Natural killer cell treated with Interleukin-12 subunit alpha and Interleukin-12 subunit beta and Interleukin-15 and Interleukin-18, amount 100 ng/mL, for 72 hours (primary cell): ENCODE measurements around the gene ABCB6. TPM values are rescaled to one million over a fixed set of nuclear protein-coding genes. Genes with fewer than 3 reads are reported as not detected.
"Not testable (repeated sequence)": the region's sequence is repeated elsewhere in the genome, so short reads cannot be mapped to it uniquely, and the experiment has no call there.

ENCODE experiments used
- ATAC-seq, 2 donors: fragments of 150-1000 bp; cut with Tn5 transposase in 1 of 2; sonication (Bioruptor Pico), chemical (Tn5 transposase) in 1 of 2; 2 replicates each; pipeline ENCODE4 v1.10.0; 2021
- DNase-seq: peaks from one replicate; pipeline ENCODE4 v3.0.0; 2022; ENCODE audit warnings: low spot score
- H3K27ac Mint-ChIP-seq, 2 donors: 1 replicate in 1 of 2; 2 replicates in 1 of 2; pipeline ENCODE4 v1.8.0; 2022; ENCODE audit warnings: mixed read lengths in 2 of 2, mild to moderate bottlenecking in 1 of 2, moderate library complexity in 1 of 2
- H3K27me3 Mint-ChIP-seq, 2 donors: 1 replicate in 1 of 2; 2 replicates in 1 of 2; pipeline ENCODE4 v1.8.0; 2022; ENCODE audit warnings: mixed read lengths in 2 of 2
- H3K36me3 Mint-ChIP-seq: one replicate; pipeline ENCODE4 v1.8.0; 2022; ENCODE audit warnings: mixed read lengths
- H3K4me1 Mint-ChIP-seq, 2 donors: 1 replicate in 1 of 2; 2 replicates in 1 of 2; pipeline ENCODE4 v1.8.0; 2022; ENCODE audit warnings: low read depth in 2 of 2, mixed read lengths in 2 of 2, mild to moderate bottlenecking in 1 of 2
- H3K4me3 Mint-ChIP-seq: one replicate; pipeline ENCODE4 v1.8.0; 2022; ENCODE audit warnings: mixed read lengths
- H3K9me3 Mint-ChIP-seq: 2 replicates; pipeline ENCODE4 v1.8.0; 2022; ENCODE audit warnings: mixed read lengths
- total RNA-seq, 2 donors: library from RNA; stranded (reverse); gene quantifications; one replicate each; pipeline ENCODE4 v1.2.3, GENCODE V29; 2022

The ABCB6 gene
- total RNA-seq, result 10 to 100 TPM; 16.7 to 18.1 TPM

DNA sequence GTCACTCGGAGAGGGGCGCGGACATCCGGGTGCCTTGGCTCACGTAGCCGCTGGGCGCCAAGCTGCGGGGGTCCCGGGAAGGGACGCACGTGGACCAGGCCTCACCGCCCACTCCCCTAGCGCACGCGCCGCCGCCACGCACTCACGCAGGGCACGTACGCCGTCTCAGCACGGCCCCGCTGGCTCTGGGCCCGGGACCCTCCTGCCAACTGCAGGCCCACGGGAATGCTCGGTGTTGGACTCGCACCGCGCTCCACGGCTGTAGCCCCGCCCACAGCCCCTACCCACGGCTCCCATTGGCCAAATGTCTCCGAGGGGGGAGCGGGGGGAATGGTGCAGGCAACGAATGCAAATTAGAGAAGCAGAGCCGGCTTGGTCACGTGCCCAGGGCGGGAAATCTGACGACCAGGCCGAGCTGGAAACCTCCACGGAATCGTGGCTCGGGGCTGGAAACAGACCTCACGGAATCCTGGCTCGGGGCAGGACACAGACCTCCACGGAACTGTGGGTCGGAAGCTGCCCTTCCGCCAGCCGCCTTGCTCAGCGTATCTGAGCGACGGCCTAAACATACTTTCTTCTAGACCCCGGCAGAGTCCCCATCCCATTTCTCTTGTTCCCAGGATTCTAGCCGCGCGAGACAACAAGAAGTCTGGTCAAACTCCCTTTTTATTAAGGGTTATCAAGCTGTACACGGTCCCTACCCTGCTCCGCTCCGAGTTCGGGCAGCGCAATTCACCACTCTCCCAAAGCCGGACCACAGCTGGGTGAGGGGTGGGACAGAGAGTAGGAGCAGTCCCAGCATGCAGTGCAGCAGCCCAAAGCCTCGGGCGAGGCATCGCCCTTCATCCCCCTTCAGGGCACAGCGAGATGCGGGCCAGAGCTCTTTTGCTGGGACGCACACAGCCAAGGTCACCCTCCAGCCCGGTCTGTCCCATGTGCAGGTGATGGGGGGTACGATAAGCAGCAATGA lies at the start of gene ABCB6:
Gene ABCB6 (minus strand): TSS at position 227 of the 970 bp plus-strand sequence. CDS start 285 bp downstream, outside the sequence.
- H3K4me1 Mint-ChIP-seq, result peaks cover 4 to 25% of the 10 kb centered on the region in 2 donors
- peaks cover 6% of the 10 kb centered on the region for H3K36me3 Mint-ChIP-seq

DNA sequence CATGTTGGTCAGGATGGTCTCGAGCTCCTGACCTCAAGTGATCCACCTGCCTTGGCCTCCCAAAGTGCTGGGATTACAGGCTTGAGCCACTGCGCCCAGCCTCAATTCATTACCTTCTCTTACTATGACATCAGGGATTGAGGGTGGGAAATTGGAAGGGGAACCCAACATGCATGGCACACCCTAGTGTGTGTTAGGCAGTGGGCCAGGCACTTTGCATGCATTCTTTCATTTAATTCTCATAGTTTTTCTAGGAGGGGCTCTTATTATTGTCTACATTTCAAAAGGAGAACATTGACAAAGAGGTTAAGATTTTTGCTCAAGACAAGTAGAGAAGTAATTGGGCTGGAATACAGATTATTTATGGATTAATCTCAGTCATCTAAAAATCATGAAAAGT lies 49.5 kb upstream of the ABCB6 start:
- ATAC-seq, result no peak
- DNase-seq, result no peak
- Mint-ChIP-seq H3K9me3 (no peaks in the 10 kb centered on the region), H3K4me1 (no peaks in the 10 kb centered on the region), H3K4me3 (no peak overlapping the region), H3K27ac (no peak overlapping the region), H3K36me3 (no peaks in the 10 kb centered on the region), H3K27me3 (no peaks in the 10 kb centered on the region)

More for the DNA sequence above, at the start of gene ABCB6:
- peak within 1 kb of the TSS; percentile 83 for H3K4me3 Mint-ChIP-seq
- no peaks in the 10 kb centered on the region for H3K27me3 Mint-ChIP-seq
- DNase-seq, result peak; percentile 90
- H3K9me3 Mint-ChIP-seq, result no peaks in the 10 kb centered on the region
- peak; percentile 81 to 93 for ATAC-seq
- H3K27ac Mint-ChIP-seq, result peak within 1 kb of the TSS; percentile 57 to 85

DNA sequence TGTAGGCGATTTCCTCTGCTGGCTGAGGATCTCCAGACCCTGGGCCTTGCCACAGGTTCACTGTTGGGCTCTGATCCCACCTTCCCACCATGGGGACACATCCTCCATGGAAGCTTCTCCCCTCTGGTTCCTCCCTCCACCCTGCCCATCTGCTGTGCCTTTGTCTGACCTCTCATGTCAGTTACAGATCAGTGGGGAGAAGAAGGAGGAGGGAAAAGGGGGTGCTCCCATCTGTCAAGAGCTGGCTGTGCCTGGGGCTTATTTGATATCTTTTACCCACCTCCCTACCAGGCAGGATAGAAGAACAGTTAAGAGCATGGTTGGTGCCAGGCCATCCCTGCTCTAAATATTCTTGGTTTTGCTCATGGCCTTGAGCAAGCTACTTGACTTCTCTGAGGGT lies 48.1 kb upstream of the ABCB6 start:
- no peaks in the 10 kb centered on the region for H3K36me3 Mint-ChIP-seq
- H3K27me3 Mint-ChIP-seq, result peaks cover 0 to 2% of the 10 kb centered on the region in 2 donors
- DNase-seq (no peak), ATAC-seq (peak in 1 of 2 donors; percentile 6)
- H3K27ac Mint-ChIP-seq, result no peak overlapping the region
- H3K4me1 Mint-ChIP-seq, result no peaks in the 10 kb centered on the region
- H3K9me3 Mint-ChIP-seq, result no peaks in the 10 kb centered on the region
- H3K4me3 Mint-ChIP-seq, result no peak overlapping the region

DNA sequence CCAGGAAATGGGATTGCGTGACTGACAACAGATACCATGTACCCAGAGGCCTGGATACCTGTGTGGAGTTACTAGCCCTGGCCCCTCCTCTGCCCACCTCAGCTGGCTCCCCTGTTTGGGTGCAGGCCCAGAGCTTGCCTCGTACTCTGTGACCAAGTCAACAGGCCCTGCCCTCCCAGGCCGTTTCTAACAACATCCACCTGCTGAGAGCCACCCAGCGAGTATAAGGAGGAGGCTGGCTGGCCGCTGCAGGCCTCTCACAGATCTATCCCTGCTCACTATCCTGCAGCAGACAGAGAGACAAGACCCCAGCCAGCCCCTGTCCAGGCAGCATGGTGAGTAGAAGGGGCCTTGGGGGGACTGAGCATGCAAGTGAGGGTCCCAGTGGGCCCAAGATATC lies 47.5 kb upstream of the ABCB6 start:
- DNase-seq, result no peak
- H3K36me3 Mint-ChIP-seq, result no peaks in the 10 kb centered on the region
- H3K4me1 Mint-ChIP-seq, result no peaks in the 10 kb centered on the region
- no peaks in the 10 kb centered on the region for H3K9me3 Mint-ChIP-seq
- no peak overlapping the region for H3K27ac Mint-ChIP-seq
- no peak overlapping the region for H3K4me3 Mint-ChIP-seq
- H3K27me3 Mint-ChIP-seq, result peaks cover 4 to 8% of the 10 kb centered on the region in 2 donors
- ATAC-seq, result no peak

DNA sequence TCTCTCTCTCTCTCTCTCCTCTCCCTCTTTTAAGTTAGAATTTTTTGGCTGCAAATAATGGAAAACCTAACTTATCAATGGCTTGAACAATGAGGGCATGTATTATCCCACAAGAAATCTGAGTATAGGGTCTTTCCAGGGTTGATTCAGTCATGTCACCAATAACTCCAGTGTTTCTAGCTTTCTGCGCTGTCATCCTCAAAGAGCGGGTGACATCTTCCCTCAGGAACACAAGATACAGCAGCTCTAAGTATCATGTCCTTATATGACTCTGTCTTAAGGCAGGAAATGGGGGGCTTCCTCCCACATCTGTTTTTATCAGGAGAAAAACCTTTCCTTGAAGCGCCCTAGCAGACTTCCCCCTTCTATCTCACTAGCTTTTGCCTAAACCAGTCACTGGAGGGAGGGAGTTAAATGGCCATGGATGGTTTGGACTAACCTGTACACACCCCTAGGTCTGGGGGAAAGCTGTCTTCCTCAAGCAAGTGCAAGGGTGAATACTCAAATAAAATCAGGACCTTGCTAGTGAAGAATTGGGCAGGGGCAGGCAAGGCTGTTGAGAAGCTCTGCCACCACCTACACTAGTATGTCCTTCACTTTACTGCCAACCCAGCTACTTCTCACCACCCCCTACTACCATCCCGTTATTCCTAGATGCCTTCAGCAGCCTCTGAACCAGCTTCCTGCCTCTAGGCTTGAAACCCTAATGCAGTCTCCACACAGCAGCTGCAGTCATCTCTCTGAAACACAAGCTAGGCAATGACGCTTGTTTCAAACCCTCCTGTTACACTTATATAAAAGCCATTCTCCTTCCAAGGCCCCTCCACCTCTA lies 42.5 kb upstream of the ABCB6 start:
- H3K27ac Mint-ChIP-seq, result no peak overlapping the region
- peaks cover 16 to 25% of the 10 kb centered on the region in 2 donors for H3K27me3 Mint-ChIP-seq
- no peak for ATAC-seq
- H3K9me3 Mint-ChIP-seq, result no peaks in the 10 kb centered on the region
- no peaks in the 10 kb centered on the region for H3K4me1 Mint-ChIP-seq
- H3K36me3 Mint-ChIP-seq, result no peaks in the 10 kb centered on the region
- H3K4me3 Mint-ChIP-seq, result no peak overlapping the region
- DNase-seq, result no peak

DNA sequence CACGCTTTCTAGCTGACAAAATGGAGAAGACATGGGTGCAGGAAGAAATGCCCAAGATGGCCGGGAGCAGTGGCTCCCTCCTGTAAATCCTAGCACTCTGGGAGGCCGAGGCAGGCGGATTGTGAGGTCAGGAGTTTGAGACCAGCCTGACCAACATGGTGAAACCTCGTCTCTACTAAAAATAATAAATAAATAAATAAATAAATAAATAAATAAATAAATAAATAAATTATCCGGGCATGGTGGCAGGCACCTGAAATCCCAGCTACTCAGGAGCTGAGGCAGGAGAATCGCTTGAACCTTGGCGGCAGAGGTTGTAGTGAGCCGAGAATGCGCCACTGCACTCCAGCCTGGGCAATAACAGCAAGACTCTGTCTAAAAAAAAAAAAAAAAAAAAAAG lies 40.2 kb upstream of the ABCB6 start:
- H3K4me1 Mint-ChIP-seq, H3K36me3 Mint-ChIP-seq, ATAC-seq, H3K27ac Mint-ChIP-seq, H3K9me3 Mint-ChIP-seq, DNase-seq, H3K4me3 Mint-ChIP-seq: not testable (repeated sequence)
- peaks cover 16 to 25% of the 10 kb centered on the region in 2 donors for H3K27me3 Mint-ChIP-seq

DNA sequence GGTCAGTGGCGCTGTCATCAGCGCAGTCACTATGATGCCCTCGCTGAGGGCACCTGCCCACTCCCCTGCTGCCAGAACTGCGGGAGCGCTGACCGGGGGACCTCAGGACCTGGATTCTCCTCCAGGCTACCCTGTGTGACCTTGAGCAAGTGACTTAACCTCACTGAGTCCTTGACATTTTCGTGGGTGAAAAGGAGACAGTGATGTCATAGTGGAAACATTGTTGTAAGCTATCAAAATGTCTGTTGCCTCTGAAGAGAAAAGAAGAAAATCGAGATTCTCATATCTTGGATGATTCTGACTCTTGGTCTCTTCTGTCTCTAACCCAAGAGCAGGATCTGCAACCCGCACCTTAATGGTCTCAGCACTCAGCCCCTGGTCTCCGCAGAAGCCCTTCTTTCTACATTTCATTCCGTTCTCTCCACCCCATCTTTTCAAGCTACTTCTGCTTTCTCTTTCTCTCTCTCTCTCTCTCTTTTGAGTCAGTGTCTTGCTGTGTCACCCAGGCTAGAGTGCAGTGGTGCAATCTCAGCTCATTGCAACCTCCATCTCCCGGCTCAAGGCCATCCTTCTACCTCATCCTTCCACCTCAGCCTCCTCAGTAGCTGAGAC lies 35.9 kb upstream of the ABCB6 start:
- H3K27me3 Mint-ChIP-seq, result peaks cover 5% of the 10 kb centered on the region in 2 donors
- H3K36me3 Mint-ChIP-seq, result peaks cover 9% of the 10 kb centered on the region
- H3K4me3 Mint-ChIP-seq, result peak overlapping the region; percentile 90
- H3K27ac Mint-ChIP-seq, result peak overlapping the region; percentile 86 to 88
- peaks cover 42 to 43% of the 10 kb centered on the region in 2 donors for H3K4me1 Mint-ChIP-seq
- peak; percentile 63 to 76 for ATAC-seq
- DNase-seq, result peak; percentile 77
- H3K9me3 Mint-ChIP-seq, result no peaks in the 10 kb centered on the region

DNA sequence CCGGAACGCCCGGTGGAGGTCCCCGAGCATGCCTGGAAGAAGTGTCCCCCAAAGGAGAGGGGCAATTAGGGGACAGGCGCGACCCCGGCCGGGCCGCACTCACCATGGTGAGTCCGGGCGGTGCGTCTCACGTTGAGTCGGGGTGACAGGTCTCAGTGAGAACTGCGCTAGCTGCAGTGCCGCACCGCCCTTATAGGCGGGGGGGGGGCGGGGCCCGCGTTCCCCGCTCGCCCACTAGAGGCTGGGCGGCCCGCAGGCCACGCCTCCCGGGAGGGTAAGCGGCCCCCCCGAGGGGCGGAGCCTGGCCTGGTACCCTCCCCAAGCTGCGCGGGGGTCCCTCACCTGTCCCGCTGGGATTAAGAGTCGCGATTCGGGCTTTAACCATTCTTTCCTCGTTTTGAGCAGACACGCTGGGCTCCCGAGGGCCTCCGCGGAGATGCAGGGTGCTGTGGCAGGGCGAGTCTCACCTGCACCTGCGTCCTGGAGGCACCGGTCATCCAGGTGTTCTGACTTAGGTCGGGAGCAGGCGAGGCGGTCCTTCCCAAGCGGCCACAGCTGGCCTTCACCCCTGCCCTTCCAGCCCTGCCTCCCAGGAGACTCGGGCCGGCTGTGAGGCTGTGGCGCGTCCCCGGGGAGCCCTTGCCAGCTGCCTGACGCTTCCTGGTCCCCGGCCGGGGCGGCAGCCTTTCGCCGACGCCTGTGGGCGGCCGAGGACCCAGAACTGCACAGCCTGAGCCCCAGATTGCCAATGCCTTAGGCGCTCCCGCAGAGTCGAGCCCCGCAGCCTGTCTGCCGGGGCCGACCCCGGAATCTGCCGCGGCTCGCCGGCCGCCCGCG lies 35.2 kb upstream of the ABCB6 start, which contains the start of gene TUBA4A:
Gene TUBA4A (minus strand): TSS at position 166 of the 837 bp plus-strand sequence. CDS start 60 bp downstream, at position 106.
- peak; percentile 92 for DNase-seq
- ATAC-seq, result peak; percentile 88 to 92
- Mint-ChIP-seq H3K4me3 (peak within 1 kb of the TSS; percentile 90), H3K4me1 (peaks cover 50% of the 10 kb centered on the region in 2 donors), H3K9me3 (no peaks in the 10 kb centered on the region), H3K27me3 (peaks cover 0 to 3% of the 10 kb centered on the region in 2 donors), H3K27ac (peak within 1 kb of the TSS; percentile 88 to 93), H3K36me3 (peaks cover 9% of the 10 kb centered on the region)

DNA sequence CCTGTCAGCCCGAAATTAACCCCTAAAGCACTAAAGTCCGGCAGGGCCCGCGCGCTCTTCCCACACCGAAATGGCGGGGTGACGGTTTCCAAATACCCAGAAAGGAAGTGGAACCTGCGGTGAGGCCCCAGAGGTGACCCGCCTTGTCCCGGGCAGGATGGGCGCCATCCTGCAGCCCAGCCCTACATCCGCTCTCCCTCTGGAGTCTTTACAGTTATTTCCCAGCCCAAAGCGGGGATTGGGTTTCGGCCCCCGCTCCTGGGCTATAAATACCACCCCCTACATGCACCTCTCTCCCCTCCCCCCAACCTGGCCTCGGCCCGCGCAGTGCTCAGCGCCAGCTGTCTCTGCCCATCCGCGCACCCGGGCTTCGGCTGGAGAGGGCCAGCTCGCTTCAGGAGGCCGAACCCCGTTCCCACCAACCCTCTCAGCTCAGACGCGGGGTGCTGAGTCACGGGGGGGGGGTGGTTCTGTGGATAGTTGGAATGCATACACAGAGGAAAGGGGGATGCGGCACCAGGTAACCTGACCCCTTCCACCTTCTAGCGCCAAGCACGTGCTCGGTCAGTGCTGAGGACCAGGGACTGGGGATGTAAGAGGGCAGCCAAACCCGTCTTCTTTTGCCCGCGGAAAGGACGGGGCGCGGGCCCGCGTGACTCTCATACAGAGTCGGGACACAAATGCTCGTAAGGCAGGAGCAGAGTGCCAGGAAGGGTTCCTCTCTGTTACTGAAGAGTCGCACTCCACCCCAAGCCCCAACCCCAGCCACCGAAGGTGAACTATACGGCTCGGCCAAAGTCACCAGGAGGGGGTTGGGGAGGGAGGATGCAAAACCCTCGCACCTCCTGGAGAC lies 34.4 kb upstream of the ABCB6 start, which contains the start of gene TUBA4B:
Gene TUBA4B (plus strand): TSS at position 344 of the 853 bp plus-strand sequence. CDS start 165 bp downstream, at position 509.
- peak; percentile 31 to 51 for ATAC-seq
- H3K4me1 Mint-ChIP-seq, result peaks cover 58% of the 10 kb centered on the region in 2 donors

DNA sequence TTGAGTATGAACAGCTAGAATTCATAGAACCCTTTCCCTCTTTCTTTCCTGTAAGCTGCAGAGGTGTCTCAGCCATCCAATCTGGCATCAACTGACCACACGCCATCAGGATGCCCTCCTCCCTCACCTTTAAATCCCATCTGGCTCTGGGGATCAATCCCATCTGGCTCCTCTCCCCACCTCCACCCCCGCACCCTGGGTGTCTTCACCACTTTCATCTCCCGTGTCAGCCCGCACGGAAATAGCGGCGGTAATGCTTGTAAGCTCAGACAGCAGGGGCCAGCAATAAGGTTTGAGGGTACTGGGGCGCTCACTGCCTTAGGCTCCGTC lies 33.8 kb upstream of the ABCB6 start:
- H3K9me3 Mint-ChIP-seq, result no peaks in the 10 kb centered on the region
- H3K4me3 Mint-ChIP-seq, result peak overlapping the region; percentile 90
- no peaks in the 10 kb centered on the region for H3K27me3 Mint-ChIP-seq
- peaks cover 9% of the 10 kb centered on the region for H3K36me3 Mint-ChIP-seq
- ATAC-seq, result no peak
- H3K27ac Mint-ChIP-seq, result peak overlapping the region; percentile 88 to 93
- peaks cover 64% of the 10 kb centered on the region in 2 donors for H3K4me1 Mint-ChIP-seq
- no peak for DNase-seq

More for the DNA sequence above, 34.4 kb upstream of the ABCB6 start, which contains the start of gene TUBA4B:
- Mint-ChIP-seq H3K36me3 (peaks cover 9% of the 10 kb centered on the region), H3K4me3 (peak within 1 kb of the TSS; percentile 90), H3K27me3 (no peaks in the 10 kb centered on the region), H3K27ac (peak within 1 kb of the TSS; percentile 88 to 93), H3K9me3 (no peaks in the 10 kb centered on the region)
- DNase-seq, result no peak

DNA sequence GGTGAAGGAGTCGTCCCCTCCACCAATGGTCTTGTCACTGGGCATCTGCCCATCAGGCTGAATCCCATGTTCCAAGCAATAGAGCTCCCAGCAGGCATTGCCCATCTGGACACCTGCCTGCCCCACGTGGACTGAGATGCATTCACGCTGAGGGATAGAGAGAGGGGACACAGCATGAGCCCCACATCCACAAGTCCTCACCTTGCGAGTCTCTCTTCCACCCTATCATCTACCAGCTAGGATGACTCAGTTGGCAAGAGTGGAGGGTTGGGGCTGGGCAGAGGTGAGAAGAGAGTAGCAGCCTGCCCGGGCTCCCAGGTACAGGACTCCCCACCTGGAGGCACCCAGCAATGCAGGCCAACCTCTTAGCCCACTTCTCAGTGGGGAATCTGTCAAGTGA lies 33.3 kb upstream of the ABCB6 start:
- no peak for DNase-seq
- peak overlapping the region; percentile 88 to 93 for H3K27ac Mint-ChIP-seq
- no peak for ATAC-seq
- H3K27me3 Mint-ChIP-seq, result no peaks in the 10 kb centered on the region
- no peaks in the 10 kb centered on the region for H3K9me3 Mint-ChIP-seq
- H3K4me3 Mint-ChIP-seq, result peak overlapping the region; percentile 90
- peaks cover 68 to 69% of the 10 kb centered on the region in 2 donors for H3K4me1 Mint-ChIP-seq
- peaks cover 9% of the 10 kb centered on the region for H3K36me3 Mint-ChIP-seq

DNA sequence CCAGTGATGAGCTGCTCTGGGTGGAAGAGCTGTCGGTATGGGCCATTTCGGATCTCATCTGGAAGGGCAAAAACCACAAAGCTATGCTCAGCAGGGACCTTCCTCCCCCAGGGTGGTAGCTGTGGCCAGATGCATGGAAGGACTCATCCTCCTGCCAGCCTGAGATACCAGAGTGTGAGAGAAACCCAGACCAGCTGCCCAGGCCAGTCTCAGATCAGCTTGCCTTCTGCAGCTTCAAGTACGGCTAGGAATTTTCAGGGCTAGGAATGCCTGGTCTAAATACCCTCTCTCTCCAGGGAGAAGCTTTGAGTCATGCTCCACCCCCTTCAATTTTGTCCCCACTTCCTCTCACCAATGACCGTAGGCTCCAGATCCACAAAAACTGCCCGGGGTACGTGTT lies 32.9 kb upstream of the ABCB6 start:
- no peak for ATAC-seq

More for the DNA sequence above, 32.9 kb upstream of the ABCB6 start:
- H3K9me3 Mint-ChIP-seq, result no peaks in the 10 kb centered on the region
- H3K27me3 Mint-ChIP-seq, result no peaks in the 10 kb centered on the region
- H3K4me3 Mint-ChIP-seq, result peak overlapping the region; percentile 90
- no peak for DNase-seq
- H3K36me3 Mint-ChIP-seq, result peaks cover 9% of the 10 kb centered on the region
- H3K4me1 Mint-ChIP-seq, result peaks cover 72 to 73% of the 10 kb centered on the region in 2 donors
- peak overlapping the region; percentile 88 to 93 for H3K27ac Mint-ChIP-seq
